GM12801 (cell line): Measurements from ENCODE around the gene AKAP4.

Source experiments
- TF ChIP-seq, protein P1 (sequence below): IDR thresholded peaks from one replicate; pipeline ENCODE4 v1.5.1; 2011; ENCODE audit warnings: control low read depth; ENCODE audit not compliant: insufficient read length; ENCODE audit errors: extremely low read depth

Gene AKAP4

DNA sequence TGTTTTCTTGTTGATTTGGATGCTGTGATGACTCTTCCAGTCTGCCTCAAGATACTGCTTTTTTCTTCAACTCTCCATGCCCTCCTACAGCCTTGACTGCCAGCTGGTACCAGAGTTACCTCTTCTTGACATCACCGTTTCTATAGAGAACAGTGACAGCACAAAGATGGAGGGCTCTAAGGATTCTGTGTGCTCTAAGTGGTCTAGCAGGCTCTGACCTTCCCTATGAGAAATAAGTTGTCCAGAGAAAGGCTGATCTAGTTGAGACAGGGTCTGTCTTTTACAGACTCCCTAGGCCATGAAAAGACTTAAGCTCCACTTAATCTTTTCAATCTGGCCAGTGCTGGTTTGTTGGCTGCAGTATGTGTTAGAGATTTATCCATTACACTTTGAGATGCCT, at the start of gene AKAP4:
AKAP4 (minus strand) TSS at position 101 of the 400 bp plus-strand sequence. CDS start 118 bp downstream, outside the sequence.
- TF ChIP-seq, protein P1, sequence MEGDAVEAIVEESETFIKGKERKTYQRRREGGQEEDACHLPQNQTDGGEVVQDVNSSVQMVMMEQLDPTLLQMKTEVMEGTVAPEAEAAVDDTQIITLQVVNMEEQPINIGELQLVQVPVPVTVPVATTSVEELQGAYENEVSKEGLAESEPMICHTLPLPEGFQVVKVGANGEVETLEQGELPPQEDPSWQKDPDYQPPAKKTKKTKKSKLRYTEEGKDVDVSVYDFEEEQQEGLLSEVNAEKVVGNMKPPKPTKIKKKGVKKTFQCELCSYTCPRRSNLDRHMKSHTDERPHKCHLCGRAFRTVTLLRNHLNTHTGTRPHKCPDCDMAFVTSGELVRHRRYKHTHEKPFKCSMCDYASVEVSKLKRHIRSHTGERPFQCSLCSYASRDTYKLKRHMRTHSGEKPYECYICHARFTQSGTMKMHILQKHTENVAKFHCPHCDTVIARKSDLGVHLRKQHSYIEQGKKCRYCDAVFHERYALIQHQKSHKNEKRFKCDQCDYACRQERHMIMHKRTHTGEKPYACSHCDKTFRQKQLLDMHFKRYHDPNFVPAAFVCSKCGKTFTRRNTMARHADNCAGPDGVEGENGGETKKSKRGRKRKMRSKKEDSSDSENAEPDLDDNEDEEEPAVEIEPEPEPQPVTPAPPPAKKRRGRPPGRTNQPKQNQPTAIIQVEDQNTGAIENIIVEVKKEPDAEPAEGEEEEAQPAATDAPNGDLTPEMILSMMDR: no peak

- TF ChIP-seq, protein P1: no peak
These were observed 10.7 kb upstream of the AKAP4 start for GRCh38 chrX:50211510-50211909.

DNA sequence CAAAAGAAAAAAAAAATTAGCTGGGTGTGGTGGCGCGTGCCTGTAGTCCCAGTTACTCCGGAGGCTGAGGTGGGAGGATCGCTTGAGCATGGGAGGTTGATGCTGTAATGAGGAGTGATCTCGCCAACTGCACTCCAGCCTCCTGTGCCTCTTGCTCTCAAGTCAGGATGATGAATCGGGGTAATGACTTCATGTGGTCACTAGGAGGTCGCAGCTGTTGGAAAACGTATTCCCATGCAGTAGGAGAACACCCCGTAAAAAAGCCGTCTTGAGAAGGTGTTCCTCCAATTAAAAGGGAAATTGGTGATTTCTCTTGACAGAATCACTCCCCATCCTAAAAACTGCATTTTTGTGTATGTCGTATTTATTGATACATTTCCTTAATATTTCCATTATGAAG, 5.9 kb upstream of the AKAP4 start:
- TF ChIP-seq, protein P1: no peak

DNA sequence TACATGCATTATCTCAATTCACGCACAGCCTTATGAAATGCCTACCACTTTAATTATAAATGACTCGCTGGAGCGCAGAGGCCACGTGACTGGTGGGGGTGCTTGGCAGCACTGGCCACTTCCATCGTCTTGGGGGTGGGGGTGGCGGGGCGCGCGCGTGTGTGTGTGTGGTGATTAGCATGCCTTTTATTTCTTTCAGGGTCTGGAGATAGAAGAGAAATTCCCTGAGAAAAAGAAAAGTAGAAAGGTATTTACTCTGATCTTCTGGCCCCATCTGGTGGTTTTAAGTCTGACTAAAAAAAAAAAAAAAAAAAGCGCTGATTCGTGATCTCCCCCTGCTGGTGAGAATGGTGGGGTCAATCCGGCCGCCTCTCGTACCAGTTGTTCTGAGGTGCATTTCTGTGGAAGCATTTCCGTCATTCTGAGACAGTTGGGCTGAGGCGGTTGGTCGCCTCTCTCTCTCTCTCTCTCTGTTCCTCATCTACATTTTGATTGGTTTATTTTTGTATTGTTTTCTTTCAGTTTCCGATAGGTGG, 3.6 kb upstream of the AKAP4 start, which contains the start of gene CCNB3:
CCNB3 (plus strand) TSS at position 402 of the 536 bp plus-strand sequence. CDS start 80,399 bp downstream, outside the sequence.
- TF ChIP-seq, protein P1: no peak

DNA sequence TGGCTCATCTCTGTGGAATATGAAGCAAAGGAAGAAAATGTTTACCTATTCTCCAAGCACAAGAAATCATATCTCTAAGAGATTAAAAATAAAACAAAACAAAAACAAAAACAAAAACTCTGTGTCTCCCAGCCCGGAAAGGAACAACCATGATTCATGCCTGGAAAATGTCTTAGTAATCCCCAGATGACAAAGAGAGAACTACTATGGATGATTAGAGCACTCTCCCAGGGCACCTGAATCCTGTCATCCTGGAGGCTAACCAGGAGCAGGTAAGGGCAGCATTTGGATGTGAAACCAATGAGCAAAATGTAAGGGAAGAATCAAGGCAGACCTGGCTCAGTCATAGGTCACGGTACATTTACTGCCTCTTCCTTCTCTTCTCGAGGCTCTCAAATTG, 1.7 kb upstream of the AKAP4 start:
- TF ChIP-seq, protein P1: no peak

GRCh38 chrX:50198348-50198747, 2.5 kb downstream of the AKAP4 start:
- TF ChIP-seq, protein P1: no peak

DNA sequence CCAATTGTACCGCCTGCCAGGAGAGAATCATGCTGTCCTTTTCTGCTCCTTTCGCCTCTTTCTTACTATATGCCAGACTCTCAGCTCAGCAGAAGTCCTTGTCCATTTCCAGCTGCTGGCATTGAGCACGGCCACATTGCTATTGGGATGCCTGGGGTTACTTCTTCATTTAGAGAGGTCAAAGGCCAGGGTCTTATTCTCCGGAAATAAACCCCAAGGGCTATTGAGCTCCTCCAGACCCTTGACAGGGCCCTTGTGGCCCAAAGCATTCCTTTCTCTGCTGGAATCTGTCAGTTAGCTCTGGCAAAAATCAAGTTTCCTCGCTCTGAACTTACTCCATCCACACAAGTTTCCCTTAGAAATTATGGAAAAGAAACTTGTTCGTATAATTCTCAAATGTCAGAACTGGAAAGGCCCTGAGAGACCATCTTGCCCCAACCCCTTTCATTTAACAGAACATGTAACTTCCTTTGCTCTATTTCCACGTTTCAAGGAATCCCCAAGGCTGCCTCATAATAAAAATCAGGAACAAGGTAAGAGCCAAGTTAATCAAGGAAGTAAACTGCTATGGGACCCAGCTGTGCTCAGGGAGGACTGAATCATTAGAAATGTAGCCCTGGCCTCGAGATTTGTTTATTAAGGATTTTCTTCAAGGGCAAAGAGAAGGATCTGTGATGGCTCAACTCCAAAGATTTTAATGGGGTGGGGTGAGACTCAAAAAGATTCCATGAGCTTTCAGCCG, 11.8 kb downstream of the AKAP4 start:
- TF ChIP-seq, protein P1: no peak
